Measurements from ENCODE around the gene ARID3A.
A peak's percentile ranks its signal among the peaks of the same experiment; 100 is the strongest.
"Not testable (repeated sequence)": the region's sequence is repeated elsewhere in the genome, so short reads cannot be mapped to it uniquely, and the experiment has no call there.

The ARID3A gene

GRCh38 chr19:891421-892200 lies 34.2 kb upstream of the ARID3A start:
- DNase-seq: not testable (repeated sequence)

- no peak for DNase-seq
Observed at GRCh38 chr19:892243-892893, 33.5 kb upstream of the ARID3A start.

- DNase-seq: peak; percentile 87
Observed at GRCh38 chr19:892894-893689, 32.7 kb upstream of the ARID3A start, which contains the start of the genes MED16 and RNU6-9. MED16 (minus strand) TSS chr19:893187; CDS start chr19:891131, 2,056 bp downstream. RNU6-9 (plus strand) TSS chr19:893484.

GRCh38 chr19:896434-896833 lies 29.4 kb upstream of the ARID3A start:
- DNase-seq: no peak

- DNase-seq: no peak
Observed at GRCh38 chr19:896999-897398, 28.8 kb upstream of the ARID3A start.

GRCh38 chr19:897442-898039 lies 28.3 kb upstream of the ARID3A start:
- DNase-seq: no peak

- DNase-seq: no peak
Observed at GRCh38 chr19:898663-899062, 27.2 kb upstream of the ARID3A start.

GRCh38 chr19:899336-900042 lies 26.3 kb upstream of the ARID3A start:
- DNase-seq: no peak

- no peak for DNase-seq
Observed at GRCh38 chr19:900043-900301, 25.9 kb upstream of the ARID3A start.

- peak; percentile 21 for DNase-seq
Observed at GRCh38 chr19:900302-901111, 25.3 kb upstream of the ARID3A start.

- no peak for DNase-seq
Observed at GRCh38 chr19:901216-902092, 24.4 kb upstream of the ARID3A start.

- DNase-seq: no peak
Observed at GRCh38 chr19:902093-902370, 23.8 kb upstream of the ARID3A start.

GRCh38 chr19:902446-903226 lies 23.2 kb upstream of the ARID3A start:
- no peak for DNase-seq

GRCh38 chr19:903266-903797 lies 22.5 kb upstream of the ARID3A start:
- no peak for DNase-seq

GRCh38 chr19:904545-904944 lies 21.3 kb upstream of the ARID3A start:
- DNase-seq: no peak

- no peak for DNase-seq
Observed at GRCh38 chr19:906480-906879, 19.4 kb upstream of the ARID3A start.

GRCh38 chr19:907183-907853 lies 18.5 kb upstream of the ARID3A start:
- no peak for DNase-seq

- no peak for DNase-seq
Observed at GRCh38 chr19:911197-912033, 14.4 kb upstream of the ARID3A start.

All from NCI-H774 (cell line).